Smooth muscle cell (in vitro differentiated cells): Measurements from ENCODE around the gene TMEM217. TPM values are rescaled to one million over a fixed set of nuclear protein-coding genes. Genes with fewer than 3 reads are reported as not detected.

Experiments
- DNase-seq: peaks from one replicate; lab custom pipeline; 2025; ENCODE audit not compliant: unreplicated experiment; lab: John Stamatoyannopoulos, UW
- H2AFZ ChIP-seq: fragments of 200-600 bp; sonication (generic); 2 replicates; pipeline ENCODE4 v1.6.0; 2016; ENCODE audit warnings: antibody characterized with exemption, low read depth, mild to moderate bottlenecking
- H3F3A ChIP-seq: fragments of 200-600 bp; sonication (generic); 2 replicates; pipeline ENCODE4 v1.6.0; 2017; ENCODE audit warnings: antibody characterized with exemption, low read depth
- H3K27ac ChIP-seq: fragments of 200-600 bp; sonication (generic); 2 replicates; pipeline ENCODE4 v1.5.1; 2016; ENCODE audit warnings: low read depth, mild to moderate bottlenecking
- H3K27me3 ChIP-seq: fragments of 200-600 bp; sonication (generic); 2 replicates; pipeline ENCODE4 v1.6.1; 2016; ENCODE audit warnings: low read depth, mild to moderate bottlenecking
- H3K36me3 ChIP-seq: fragments of 200-600 bp; sonication (generic); 2 replicates; pipeline ENCODE4 v1.5.1; 2016; ENCODE audit warnings: low read depth
- H3K4me1 ChIP-seq: fragments of 200-600 bp; sonication (generic); 2 replicates; pipeline ENCODE4 v1.5.1; 2016; ENCODE audit warnings: low read depth
- H3K4me2 ChIP-seq: fragments of 200-600 bp; sonication (generic); 2 replicates; pipeline ENCODE4 v1.6.0; 2016; ENCODE audit warnings: mild to moderate bottlenecking
- H3K4me3 ChIP-seq: fragments of 200-600 bp; sonication (generic); 2 replicates; pipeline ENCODE4 v1.5.1; 2016; ENCODE audit warnings: mild to moderate bottlenecking
- H3K79me2 ChIP-seq: fragments of 200-600 bp; sonication (generic); 2 replicates; pipeline ENCODE4 v1.6.0; 2016; ENCODE audit warnings: low read depth, mild to moderate bottlenecking
- H3K9ac ChIP-seq: fragments of 200-600 bp; sonication (generic); 2 replicates; pipeline ENCODE4 v1.6.0; 2016; ENCODE audit warnings: low read depth
- H3K9me3 ChIP-seq: fragments of 200-600 bp; sonication (generic); replicated peaks from 2 replicates; pipeline ENCODE4 v1.5.1; 2016; ENCODE audit warnings: low read depth
- H4K20me1 ChIP-seq: fragments of 200-600 bp; sonication (generic); 2 replicates; pipeline ENCODE4 v1.6.0; 2016; ENCODE audit warnings: low read depth
- WGBS: methylation state at CpG from one replicate; pipeline ENCODE4 v1.1.7; 2016; ENCODE audit warnings: low lambda C conversion rate; 5-methylcytosine and 5-hydroxymethylcytosine counted together
- polyA plus RNA-seq: library from polyadenylated mRNA; unstranded; fragments of >200 nt; fragmentation: Nextera tagmentation; extraction: Ambion mirVana; gene quantifications from 2 replicates; pipeline ENCODE4 v1.2.1, GENCODE V29; 2016
- total RNA-seq: library from RNA; depleted of rRNA; stranded (reverse); fragments of >200 nt; gene quantifications from 2 replicates; pipeline ENCODE4 v1.2.3, GENCODE V29; 2014
- TF ChIP-seq, protein P1 (sequence below): fragments of 200-600 bp; sonication (generic); IDR thresholded peaks from 2 replicates; pipeline ENCODE4 v1.5.1; 2017; ENCODE audit warnings: borderline replicate concordance, mild to moderate bottlenecking, antibody characterized with exemption; ENCODE audit not compliant: insufficient read depth, poor library complexity, severe bottlenecking

TMEM217 gene
- total and polyA plus RNA-seq, 2 experiments from 2014 or later = 0.31 to 1.2 TPM

DNA sequence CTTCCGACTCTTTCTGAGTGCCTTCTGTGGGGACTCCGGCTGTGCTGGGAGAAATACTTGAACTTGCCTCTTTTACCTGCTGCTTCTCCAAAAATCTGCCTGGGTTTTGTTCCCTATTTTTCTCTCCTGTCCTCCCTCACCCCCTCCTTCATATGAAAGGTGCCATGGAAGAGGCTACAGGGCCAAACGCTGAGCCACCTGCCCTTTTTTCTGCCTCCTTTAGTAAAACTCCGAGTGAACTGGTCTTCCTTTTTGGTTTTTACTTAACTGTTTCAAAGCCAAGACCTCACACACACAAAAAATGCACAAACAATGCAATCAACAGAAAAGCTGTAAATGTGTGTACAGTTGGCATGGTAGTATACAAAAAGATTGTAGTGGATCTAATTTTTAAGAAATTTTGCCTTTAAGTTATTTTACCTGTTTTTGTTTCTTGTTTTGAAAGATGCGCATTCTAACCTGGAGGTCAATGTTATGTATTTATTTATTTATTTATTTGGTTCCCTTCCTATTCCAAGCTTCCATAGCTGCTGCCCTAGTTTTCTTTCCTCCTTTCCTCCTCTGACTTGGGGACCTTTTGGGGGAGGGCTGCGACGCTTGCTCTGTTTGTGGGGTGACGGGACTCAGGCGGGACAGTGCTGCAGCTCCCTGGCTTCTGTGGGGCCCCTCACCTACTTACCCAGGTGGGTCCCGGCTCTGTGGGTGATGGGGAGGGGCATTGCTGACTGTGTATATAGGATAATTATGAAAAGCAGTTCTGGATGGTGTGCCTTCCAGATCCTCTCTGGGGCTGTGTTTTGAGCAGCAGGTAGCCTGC, 83.2 kb downstream of the TMEM217 start:
- H3F3A ChIP-seq = peaks cover 6% of the 10 kb centered on the region

DNA sequence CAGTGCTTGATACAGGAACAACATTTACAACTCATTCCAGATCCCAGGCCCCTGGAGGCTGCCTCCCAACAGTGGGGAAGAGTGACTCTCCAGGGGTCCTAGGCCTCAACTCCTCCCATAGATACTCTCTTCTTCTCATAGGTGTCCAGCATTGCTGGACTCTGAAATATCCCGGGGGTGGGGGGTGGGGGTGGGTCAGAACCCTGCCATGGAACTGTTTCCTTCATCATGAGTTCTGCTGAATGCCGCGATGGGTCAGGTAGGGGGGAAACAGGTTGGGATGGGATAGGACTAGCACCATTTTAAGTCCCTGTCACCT, 83.8 kb downstream of the TMEM217 start:
- Histone ChIP-seq H3K4me1 (no peaks in the 10 kb centered on the region), H3K79me2 (peaks cover 20% of the 10 kb centered on the region), H3K4me2 (no peak overlapping the region), H3K27me3 (no peaks in the 10 kb centered on the region), H2AFZ (no peak overlapping the region), H3K36me3 (peaks cover 20% of the 10 kb centered on the region), H3K4me3 (no peak overlapping the region), H3K9ac (no peak overlapping the region), H3K9me3 (no peaks in the 10 kb centered on the region), H3K27ac (no peak overlapping the region), H3F3A (peaks cover 6% of the 10 kb centered on the region), H4K20me1 (peaks cover 45% of the 10 kb centered on the region)
- no peak for DNase-seq
- TF ChIP-seq, protein P1, sequence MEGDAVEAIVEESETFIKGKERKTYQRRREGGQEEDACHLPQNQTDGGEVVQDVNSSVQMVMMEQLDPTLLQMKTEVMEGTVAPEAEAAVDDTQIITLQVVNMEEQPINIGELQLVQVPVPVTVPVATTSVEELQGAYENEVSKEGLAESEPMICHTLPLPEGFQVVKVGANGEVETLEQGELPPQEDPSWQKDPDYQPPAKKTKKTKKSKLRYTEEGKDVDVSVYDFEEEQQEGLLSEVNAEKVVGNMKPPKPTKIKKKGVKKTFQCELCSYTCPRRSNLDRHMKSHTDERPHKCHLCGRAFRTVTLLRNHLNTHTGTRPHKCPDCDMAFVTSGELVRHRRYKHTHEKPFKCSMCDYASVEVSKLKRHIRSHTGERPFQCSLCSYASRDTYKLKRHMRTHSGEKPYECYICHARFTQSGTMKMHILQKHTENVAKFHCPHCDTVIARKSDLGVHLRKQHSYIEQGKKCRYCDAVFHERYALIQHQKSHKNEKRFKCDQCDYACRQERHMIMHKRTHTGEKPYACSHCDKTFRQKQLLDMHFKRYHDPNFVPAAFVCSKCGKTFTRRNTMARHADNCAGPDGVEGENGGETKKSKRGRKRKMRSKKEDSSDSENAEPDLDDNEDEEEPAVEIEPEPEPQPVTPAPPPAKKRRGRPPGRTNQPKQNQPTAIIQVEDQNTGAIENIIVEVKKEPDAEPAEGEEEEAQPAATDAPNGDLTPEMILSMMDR = no peak
- 96% methylated on average over 3 of the region's 3 CpGs for WGBS

More for the DNA sequence above, 83.2 kb downstream of the TMEM217 start:
- 97% methylated on average over 10 of the region's 10 CpGs for WGBS
- H3K27ac ChIP-seq = no peak overlapping the region
- no peak for DNase-seq
- no peaks in the 10 kb centered on the region for H3K27me3 ChIP-seq
- peaks cover 20% of the 10 kb centered on the region for H3K79me2 ChIP-seq
- H3K9ac ChIP-seq = no peak overlapping the region
- no peak overlapping the region for H3K4me2 ChIP-seq
- TF ChIP-seq, protein P1 = no peak
- H2AFZ ChIP-seq = no peak overlapping the region
- H4K20me1 ChIP-seq = peaks cover 45% of the 10 kb centered on the region
- H3K4me1 ChIP-seq = no peaks in the 10 kb centered on the region
- no peaks in the 10 kb centered on the region for H3K9me3 ChIP-seq
- H3K4me3 ChIP-seq = no peak overlapping the region
- H3K36me3 ChIP-seq = peaks cover 20% of the 10 kb centered on the region

DNA sequence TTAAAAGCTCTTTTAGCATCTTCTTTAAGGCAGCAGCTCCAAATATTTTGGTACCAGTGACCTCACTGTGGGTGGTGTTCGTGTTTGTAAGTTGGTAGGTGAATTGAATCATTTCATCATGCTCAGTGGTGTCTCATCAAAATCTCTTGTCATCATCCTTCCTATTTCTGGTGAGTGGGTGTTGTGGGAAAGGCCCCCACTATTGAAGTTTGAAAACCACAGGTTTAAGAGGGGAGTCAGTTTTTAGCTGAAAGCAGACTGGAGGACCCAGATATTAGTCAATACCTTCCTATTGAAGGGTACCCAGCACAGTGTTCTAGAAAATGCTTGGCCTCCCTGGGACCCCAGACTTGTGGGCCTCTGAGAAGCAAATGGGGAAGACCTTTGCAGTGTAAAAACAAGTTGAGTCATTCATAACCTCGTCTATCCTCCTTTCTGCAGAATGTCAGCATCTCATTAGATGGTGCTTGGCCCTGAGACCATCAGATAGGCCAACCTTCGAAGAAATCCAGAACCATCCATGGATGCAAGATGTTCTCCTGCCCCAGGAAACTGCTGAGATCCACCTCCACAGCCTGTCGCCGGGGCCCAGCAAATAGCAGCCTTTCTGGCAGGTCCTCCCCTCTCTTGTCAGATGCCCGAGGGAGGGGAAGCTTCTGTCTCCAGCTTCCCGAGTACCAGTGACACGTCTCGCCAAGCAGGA, 84.3 kb downstream of the TMEM217 start:
- Histone ChIP-seq H3K4me2 (no peak overlapping the region), H3K4me1 (peaks cover 4% of the 10 kb centered on the region), H3K9ac (no peak overlapping the region), H3K27ac (no peak overlapping the region), H4K20me1 (peaks cover 45% of the 10 kb centered on the region), H3K27me3 (no peaks in the 10 kb centered on the region), H3K4me3 (no peak overlapping the region), H3K36me3 (peaks cover 20% of the 10 kb centered on the region), H3K9me3 (no peaks in the 10 kb centered on the region), H2AFZ (no peak overlapping the region), H3K79me2 (peaks cover 20% of the 10 kb centered on the region), H3F3A (peaks cover 8% of the 10 kb centered on the region)
- TF ChIP-seq, protein P1 = no peak
- 83% methylated on average over 9 of the region's 9 CpGs for WGBS
- no peak for DNase-seq
